Fibroblast of mammary gland (primary cell): ENCODE data around the gene ETNK2.
"Not testable (repeated sequence)": the region's sequence is repeated elsewhere in the genome, so short reads cannot be mapped to it uniquely, and the experiment has no call there.

Experiments
- DNase-seq: peaks from one replicate; pipeline ENCODE4 v3.0.0-alpha.2; 2010; ENCODE audit warnings: low read depth
- H3K4me3 ChIP-seq: 2 replicates; pipeline ENCODE4 v1.5.1; 2011; ENCODE audit warnings: low read depth, mild to moderate bottlenecking, low read length, moderate library complexity; ENCODE audit not compliant: control insufficient read depth
- CTCF ChIP-seq: conservative IDR thresholded peaks from 2 replicates; pipeline ENCODE4 v1.5.1; 2011; ENCODE audit warnings: low read depth, low read length, inconsistent platforms; ENCODE audit not compliant: control insufficient read depth, insufficient read depth

The ETNK2 gene

GRCh38 chr1:204107892-204108291, 44.0 kb downstream of the ETNK2 start:
- no peak for DNase-seq
- no peak for TF ChIP-seq CTCF
- H3K4me3 ChIP-seq: no peak overlapping the region

GRCh38 chr1:204106825-204107224, 45.0 kb downstream of the ETNK2 start:
- no peak for DNase-seq
- no peak overlapping the region for H3K4me3 ChIP-seq
- TF ChIP-seq CTCF: no peak

- no peak overlapping the region for H3K4me3 ChIP-seq
- no peak for TF ChIP-seq CTCF
- no peak for DNase-seq
Observed at GRCh38 chr1:204105131-204105515, 46.7 kb downstream of the ETNK2 start.

- TF ChIP-seq CTCF: no peak
- H3K4me3 ChIP-seq: no peak overlapping the region
- no peak for DNase-seq
Observed at GRCh38 chr1:204104331-204105130, 47.3 kb downstream of the ETNK2 start.

- TF ChIP-seq CTCF: no peak
- H3K4me3 ChIP-seq: no peak overlapping the region
- DNase-seq: no peak
Observed at GRCh38 chr1:204103431-204103741, 48.5 kb downstream of the ETNK2 start.

GRCh38 chr1:204102739-204103430, 49.0 kb downstream of the ETNK2 start:
- no peak overlapping the region for H3K4me3 ChIP-seq
- TF ChIP-seq CTCF: no peak
- DNase-seq: no peak

GRCh38 chr1:204102029-204102611, 49.7 kb downstream of the ETNK2 start:
- no peak for TF ChIP-seq CTCF
- no peak overlapping the region for H3K4me3 ChIP-seq
- DNase-seq: no peak

- H3K4me3 ChIP-seq, DNase-seq: not testable (repeated sequence)
Observed at GRCh38 chr1:204099754-204100153, 52.1 kb downstream of the ETNK2 start.
